GM12874 (cell line): Measurements from ENCODE around the gene GIMAP8.

Experiments
- TF ChIP-seq, protein P1 (sequence below): IDR thresholded peaks from 2 replicates; pipeline ENCODE4 v1.5.1; 2011; ENCODE audit warnings: low read depth, mild to moderate bottlenecking, control low read depth, low read length, moderate library complexity; ENCODE audit not compliant: insufficient read depth

Gene GIMAP8

DNA sequence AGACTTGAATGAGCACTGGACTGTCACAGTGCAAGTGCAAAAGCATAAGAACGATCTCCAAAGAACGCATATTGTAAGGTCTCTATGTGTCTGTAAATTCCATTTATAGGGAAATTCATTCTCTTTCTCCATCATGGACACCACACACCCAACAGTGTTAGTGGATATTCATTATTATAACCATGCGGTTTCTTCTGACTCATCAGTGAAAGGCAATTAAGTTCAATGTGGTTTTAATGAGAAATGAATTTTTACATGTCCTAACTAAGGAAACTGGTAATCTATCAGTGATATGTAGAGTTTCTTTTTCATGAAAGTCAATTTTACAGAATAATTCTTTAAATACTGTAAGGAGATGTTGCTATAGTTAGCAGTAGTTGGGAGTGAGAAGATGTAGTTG lies 25.9 kb downstream of the GIMAP8 start:
- TF ChIP-seq, protein P1, sequence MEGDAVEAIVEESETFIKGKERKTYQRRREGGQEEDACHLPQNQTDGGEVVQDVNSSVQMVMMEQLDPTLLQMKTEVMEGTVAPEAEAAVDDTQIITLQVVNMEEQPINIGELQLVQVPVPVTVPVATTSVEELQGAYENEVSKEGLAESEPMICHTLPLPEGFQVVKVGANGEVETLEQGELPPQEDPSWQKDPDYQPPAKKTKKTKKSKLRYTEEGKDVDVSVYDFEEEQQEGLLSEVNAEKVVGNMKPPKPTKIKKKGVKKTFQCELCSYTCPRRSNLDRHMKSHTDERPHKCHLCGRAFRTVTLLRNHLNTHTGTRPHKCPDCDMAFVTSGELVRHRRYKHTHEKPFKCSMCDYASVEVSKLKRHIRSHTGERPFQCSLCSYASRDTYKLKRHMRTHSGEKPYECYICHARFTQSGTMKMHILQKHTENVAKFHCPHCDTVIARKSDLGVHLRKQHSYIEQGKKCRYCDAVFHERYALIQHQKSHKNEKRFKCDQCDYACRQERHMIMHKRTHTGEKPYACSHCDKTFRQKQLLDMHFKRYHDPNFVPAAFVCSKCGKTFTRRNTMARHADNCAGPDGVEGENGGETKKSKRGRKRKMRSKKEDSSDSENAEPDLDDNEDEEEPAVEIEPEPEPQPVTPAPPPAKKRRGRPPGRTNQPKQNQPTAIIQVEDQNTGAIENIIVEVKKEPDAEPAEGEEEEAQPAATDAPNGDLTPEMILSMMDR, result no peak

DNA sequence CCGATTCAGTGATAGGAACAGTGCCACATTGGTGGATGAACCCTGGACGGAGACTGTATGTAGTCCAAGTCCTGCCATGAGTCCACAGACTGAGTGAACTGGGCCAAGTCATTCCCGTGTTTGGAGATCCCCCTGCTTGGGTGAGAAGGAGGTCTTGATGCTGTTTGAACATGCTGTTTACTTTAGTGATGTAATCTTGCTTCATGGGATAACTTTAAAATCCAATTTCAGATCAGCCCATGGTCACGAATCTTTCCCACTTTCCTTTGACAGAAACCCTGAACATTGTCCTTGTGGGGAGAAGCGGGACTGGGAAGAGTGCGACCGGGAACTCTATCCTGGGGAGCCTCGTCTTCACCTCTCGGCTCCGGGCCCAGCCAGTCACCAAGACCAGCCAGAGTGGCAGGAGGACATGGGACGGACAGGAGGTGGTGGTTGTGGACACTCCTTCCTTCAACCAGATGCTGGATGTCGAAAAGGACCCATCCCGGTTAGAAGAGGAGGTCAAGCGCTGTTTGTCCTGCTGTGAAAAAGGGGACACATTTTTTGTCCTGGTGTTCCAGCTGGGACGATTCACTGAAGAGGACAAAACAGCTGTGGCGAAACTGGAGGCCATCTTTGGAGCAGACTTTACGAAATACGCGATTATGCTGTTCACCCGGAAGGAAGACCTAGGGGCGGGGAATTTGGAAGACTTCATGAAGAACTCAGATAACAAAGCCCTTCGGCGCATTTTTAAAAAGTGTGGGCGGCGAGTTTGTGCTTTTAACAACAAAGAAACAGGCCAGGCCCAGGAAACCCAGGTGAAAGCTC lies 26.6 kb downstream of the GIMAP8 start:
- TF ChIP-seq, protein P1, result no peak

DNA sequence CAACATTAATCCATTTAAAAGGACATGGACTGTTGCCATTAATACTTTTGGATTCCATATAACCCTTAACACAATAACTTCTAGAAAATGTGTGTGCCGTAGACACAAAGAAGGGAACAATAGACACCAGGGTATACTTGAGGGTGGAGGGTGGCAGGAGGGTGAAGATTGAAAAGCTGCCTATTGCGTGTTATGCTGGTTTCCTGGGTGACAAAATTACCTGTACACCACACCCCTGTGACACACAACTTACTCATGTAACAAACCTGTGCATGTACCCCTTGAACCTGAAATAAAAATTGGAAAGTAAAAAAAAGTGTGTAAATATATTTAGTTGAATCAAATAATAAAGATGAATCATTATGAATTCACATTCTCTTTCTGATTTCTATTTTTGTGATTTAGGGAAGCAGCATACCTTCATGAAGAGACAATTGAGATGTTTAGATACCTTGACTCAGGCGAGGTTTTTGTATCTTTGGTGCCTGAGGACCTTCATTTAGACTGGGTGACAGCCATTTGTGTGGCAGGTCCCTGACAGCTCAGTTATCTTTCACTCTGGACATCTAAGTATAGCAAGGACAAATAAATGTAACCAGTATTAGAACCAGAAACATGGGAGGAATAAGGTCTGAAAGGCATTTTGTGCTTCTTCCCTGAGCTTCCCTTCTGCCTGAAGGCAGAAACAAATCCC lies 28.7 kb downstream of the GIMAP8 start:
- TF ChIP-seq, protein P1, result no peak

DNA sequence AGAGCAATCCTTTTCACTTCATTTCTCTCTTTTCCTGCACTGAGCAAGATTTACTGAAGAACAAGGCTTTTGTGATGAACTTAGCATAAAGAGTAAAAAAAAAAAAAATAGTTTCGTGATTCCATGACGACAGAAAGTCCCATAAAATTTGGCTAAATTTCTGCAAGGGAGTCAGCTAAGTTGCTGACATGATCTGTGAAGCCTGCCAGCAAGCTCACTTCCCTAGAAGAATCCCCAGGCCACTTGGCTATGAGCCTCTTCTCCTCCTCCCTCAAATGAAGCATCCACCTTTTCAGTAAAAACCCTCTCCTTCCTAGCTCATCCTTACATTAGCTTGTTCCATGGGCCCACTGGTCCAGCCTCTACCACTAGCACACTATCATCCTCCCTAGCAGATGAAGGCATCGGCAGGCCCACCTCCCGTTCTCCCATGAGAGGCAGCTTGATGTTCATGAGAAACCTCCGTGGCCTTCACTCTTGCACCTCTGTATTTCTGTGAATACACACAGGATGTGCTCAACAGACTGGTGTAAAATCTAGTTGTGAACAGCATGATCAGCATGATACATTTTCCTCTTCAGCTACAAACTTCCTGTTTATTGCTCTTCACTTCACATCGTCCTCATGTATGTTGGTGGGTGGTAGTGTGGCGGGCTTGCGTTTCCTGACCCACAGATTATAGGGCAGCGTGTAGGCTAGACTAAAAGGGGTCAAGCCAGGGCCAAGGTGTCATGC lies 30.9 kb downstream of the GIMAP8 start:
- TF ChIP-seq, protein P1, result no peak

DNA sequence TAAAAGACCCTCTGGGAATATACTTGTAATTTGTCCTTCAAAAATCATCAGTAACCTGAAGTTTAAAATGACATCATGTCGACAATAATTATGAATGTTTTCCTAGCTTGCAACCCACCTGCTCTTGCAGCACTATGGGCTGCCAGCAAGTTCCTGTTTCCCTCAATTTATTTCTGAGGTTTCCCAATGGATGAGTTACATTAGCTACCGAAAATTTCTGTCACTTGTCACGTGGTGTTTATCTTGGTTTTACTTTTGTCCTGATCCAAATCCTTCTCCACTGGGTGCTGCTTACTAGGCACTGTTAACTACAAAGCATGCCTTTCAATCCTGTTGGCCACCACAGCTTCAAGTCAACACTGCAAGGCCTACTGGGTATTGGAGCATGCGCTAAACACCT lies 31.5 kb downstream of the GIMAP8 start:
- TF ChIP-seq, protein P1, result no peak

DNA sequence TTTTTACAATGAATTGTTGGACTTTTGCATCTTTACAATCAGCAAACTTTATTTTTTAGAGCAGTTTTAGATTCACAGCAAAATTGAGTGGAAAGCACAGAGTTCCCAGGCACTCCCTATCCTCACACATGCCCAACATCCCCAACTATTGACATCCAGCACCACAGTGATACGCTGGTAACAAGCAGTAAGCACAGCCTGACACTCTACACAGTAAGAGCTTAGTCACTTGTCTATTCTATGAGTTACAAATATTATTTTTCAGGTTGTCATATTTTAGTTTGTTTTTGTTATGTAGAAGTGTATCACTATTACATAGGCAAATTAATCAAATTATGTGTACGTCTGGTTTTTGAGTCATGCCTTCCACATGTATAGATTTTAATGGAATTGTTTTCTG lies 37.2 kb downstream of the GIMAP8 start:
- TF ChIP-seq, protein P1, result no peak

DNA sequence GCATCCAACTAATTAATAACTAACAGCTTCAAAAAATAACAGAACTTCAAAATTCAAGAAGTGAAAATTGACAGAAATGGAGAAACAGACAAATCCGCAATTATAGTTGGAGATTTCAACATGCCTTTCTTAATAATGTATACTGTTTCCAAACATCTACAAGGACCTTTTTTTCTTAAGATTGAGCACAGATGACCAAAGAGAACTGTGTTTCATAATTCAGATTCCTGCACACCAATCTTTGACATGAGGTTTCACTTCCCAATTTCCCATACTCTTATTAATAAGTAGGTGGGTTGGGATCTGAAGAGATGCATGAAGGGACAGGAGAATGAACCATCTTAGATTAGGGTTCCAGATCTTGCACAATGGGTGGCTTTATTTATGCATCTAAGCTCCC lies 39.4 kb downstream of the GIMAP8 start:
- TF ChIP-seq, protein P1, result no peak
